GM21529 (cell line): Measurements from ENCODE around the gene ABHD12.
A peak's percentile ranks its signal among the peaks of the same experiment; 100 is the strongest.

ENCODE experiments used
- ATAC-seq: cut with Tn5 transposase; IDR thresholded peaks from one replicate; pipeline ENCODE4 v1.9.1; 2021; ENCODE audit not compliant: unreplicated experiment

Gene ABHD12

GRCh38 chr20:25291432-25292133, 99.1 kb downstream of the ABHD12 start:
- ATAC-seq: no peak

- ATAC-seq: no peak
Observed at GRCh38 chr20:25290646-25291431, 99.8 kb downstream of the ABHD12 start.

- ATAC-seq: no peak
Observed at GRCh38 chr20:25289886-25290597, 100.6 kb downstream of the ABHD12 start.

- ATAC-seq: peak; percentile 96
Observed at GRCh38 chr20:25288291-25289181, 102.1 kb downstream of the ABHD12 start.

- ATAC-seq: no peak
Observed at GRCh38 chr20:25287631-25288290, 102.9 kb downstream of the ABHD12 start.

GRCh38 chr20:25286917-25287316, 103.7 kb downstream of the ABHD12 start:
- ATAC-seq: no peak

- ATAC-seq: no peak
Observed at GRCh38 chr20:25285856-25286798, 104.5 kb downstream of the ABHD12 start.

GRCh38 chr20:25285091-25285647, 105.5 kb downstream of the ABHD12 start:
- no peak for ATAC-seq

GRCh38 chr20:25284131-25284601, 106.5 kb downstream of the ABHD12 start:
- no peak for ATAC-seq

- no peak for ATAC-seq
Observed at GRCh38 chr20:25283221-25283951, 107.2 kb downstream of the ABHD12 start.

GRCh38 chr20:25282796-25283195, 107.8 kb downstream of the ABHD12 start:
- no peak for ATAC-seq

- ATAC-seq: peak; percentile 13
Observed at GRCh38 chr20:25282034-25282781, 108.4 kb downstream of the ABHD12 start.

GRCh38 chr20:25281541-25281991, 109.1 kb downstream of the ABHD12 start:
- peak; percentile 82 for ATAC-seq

- no peak for ATAC-seq
Observed at GRCh38 chr20:25280574-25281535, 109.8 kb downstream of the ABHD12 start.

GRCh38 chr20:25280051-25280573, 110.5 kb downstream of the ABHD12 start:
- ATAC-seq: no peak

- no peak for ATAC-seq
Observed at GRCh38 chr20:25279403-25279802, 111.2 kb downstream of the ABHD12 start.
